HG03103 (cell line): ENCODE data around the gene RPRML.
"Not testable (repeated sequence)": the region's sequence is repeated elsewhere in the genome, so short reads cannot be mapped to it uniquely, and the experiment has no call there.

Source experiments
- ATAC-seq: cut with Tn5 transposase; IDR thresholded peaks from one replicate; pipeline ENCODE4 v1.9.1; 2021; ENCODE audit warnings: low read depth; ENCODE audit not compliant: unreplicated experiment

RPRML gene

GRCh38 chr17:46977348-46977747 is 1.7 kb downstream of the RPRML start:
- no peak for ATAC-seq

GRCh38 chr17:46976626-46977270 is 2.3 kb downstream of the RPRML start:
- ATAC-seq = no peak

GRCh38 chr17:46975287-46975686 is 3.8 kb downstream of the RPRML start:
- no peak for ATAC-seq

GRCh38 chr17:46974086-46974485 is 5.0 kb downstream of the RPRML start:
- no peak for ATAC-seq

GRCh38 chr17:46972346-46972745 is 6.7 kb downstream of the RPRML start:
- ATAC-seq = no peak

GRCh38 chr17:46971647-46972300 is 7.3 kb downstream of the RPRML start:
- no peak for ATAC-seq

- no peak for ATAC-seq
These were observed 10.2 kb downstream of the RPRML start for GRCh38 chr17:46968896-46969295.

GRCh38 chr17:46968224-46968834 is 10.7 kb downstream of the RPRML start:
- ATAC-seq = no peak

GRCh38 chr17:46964315-46965265 is 14.5 kb downstream of the RPRML start:
- no peak for ATAC-seq

- no peak for ATAC-seq
These were observed 15.5 kb downstream of the RPRML start for GRCh38 chr17:46963571-46963970.

GRCh38 chr17:46962374-46962790 is 16.7 kb downstream of the RPRML start:
- no peak for ATAC-seq

GRCh38 chr17:46960152-46960551 is 18.9 kb downstream of the RPRML start:
- ATAC-seq = no peak

- ATAC-seq = no peak
These were observed 20.9 kb downstream of the RPRML start for GRCh38 chr17:46958041-46958591.

GRCh38 chr17:46953191-46953590 is 25.9 kb downstream of the RPRML start:
- ATAC-seq = not testable (repeated sequence)

GRCh38 chr17:46952115-46952514 is 26.9 kb downstream of the RPRML start:
- no peak for ATAC-seq

GRCh38 chr17:46951706-46952105 is 27.3 kb downstream of the RPRML start:
- ATAC-seq = no peak

- ATAC-seq = no peak
These were observed 27.9 kb downstream of the RPRML start for GRCh38 chr17:46950997-46951621.

- ATAC-seq = no peak
These were observed 28.6 kb downstream of the RPRML start for GRCh38 chr17:46950342-46950996.

- ATAC-seq = no peak
These were observed 29.5 kb downstream of the RPRML start for GRCh38 chr17:46949291-46950174.
